Esophagus squamous epithelium (tissue), 4 donors: Measurements from ENCODE around the gene CDH12.

Experiments used
- CTCF ChIP-seq, 6 experiments: fragments of 450-650 bp in 4 of 6; fragments of 200-600 bp in 2 of 6; sonication (generic) in 2 of 6; IDR thresholded peaks; one replicate each; pipeline ENCODE4 v1.5.1; 2016 to 2019; ENCODE audit warnings: antibody characterized with exemption in 6 of 6, mild to moderate bottlenecking in 4 of 6, moderate library complexity in 4 of 6
- POLR2A ChIP-seq, 4 donors: fragments of 450-650 bp; IDR thresholded peaks; one replicate each; pipeline ENCODE4 v1.6.1; 2017; ENCODE audit warnings: antibody characterized with exemption in 4 of 4, mild to moderate bottlenecking in 4 of 4, moderate library complexity in 3 of 4

GRCh38 chr5:22722491-22722890 is 130.7 kb downstream of the CDH12 start:
- no peak for TF ChIP-seq CTCF (IDR thresholded peaks at IDR 0.05)
- no peak for TF ChIP-seq POLR2A (IDR thresholded peaks at IDR 0.05)
